Endometrial microvascular endothelial cells (primary cell): Measurements from ENCODE around the gene PTGER3. TPM values are rescaled to one million over a fixed set of nuclear protein-coding genes. Genes with fewer than 3 reads are reported as not detected.

Experiments
- in situ Hi-C: cut with HindIII; loops from 2 replicates; pipeline ENCODE4 v1.10.0; 2017; ENCODE audit warnings: low sequenced_read_pairs, low pct_unique_long_range_greater_than_20kb; ENCODE audit errors: inconsistent ontology term
- total RNA-seq: library from RNA; depleted of rRNA; stranded (reverse); fragments of >200 nt; gene quantifications from one replicate; pipeline ENCODE4 v1.2.3, GENCODE V29; 2015; ENCODE audit errors: inconsistent ontology term

Gene PTGER3
- total RNA-seq, 1 donor from 2014 or later = 0.28 TPM

DNA sequence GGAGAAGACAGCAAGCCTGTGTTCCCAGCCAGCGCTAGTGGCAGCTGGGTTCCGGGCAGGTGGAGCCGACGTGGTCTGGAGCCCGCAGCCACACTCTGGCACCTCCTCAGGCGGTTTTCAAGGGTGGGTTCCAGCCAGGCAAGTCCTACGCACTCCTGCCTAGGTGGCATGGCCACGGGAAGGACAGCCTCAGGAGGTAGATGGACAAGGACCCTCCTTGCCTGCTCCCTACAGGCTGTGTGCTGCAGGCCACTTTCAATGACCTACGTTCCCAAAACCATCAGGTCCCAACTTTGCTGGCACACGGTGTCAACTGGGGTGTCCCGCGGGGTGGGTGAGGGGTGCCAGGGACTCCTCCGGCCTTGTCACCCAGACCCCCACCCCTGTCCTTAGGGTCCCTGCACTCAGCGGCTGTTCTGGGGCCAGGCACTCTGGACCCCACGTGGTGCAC lies 6.7 kb upstream of the PTGER3 start:
- in situ Hi-C loops = no loop called here

DNA sequence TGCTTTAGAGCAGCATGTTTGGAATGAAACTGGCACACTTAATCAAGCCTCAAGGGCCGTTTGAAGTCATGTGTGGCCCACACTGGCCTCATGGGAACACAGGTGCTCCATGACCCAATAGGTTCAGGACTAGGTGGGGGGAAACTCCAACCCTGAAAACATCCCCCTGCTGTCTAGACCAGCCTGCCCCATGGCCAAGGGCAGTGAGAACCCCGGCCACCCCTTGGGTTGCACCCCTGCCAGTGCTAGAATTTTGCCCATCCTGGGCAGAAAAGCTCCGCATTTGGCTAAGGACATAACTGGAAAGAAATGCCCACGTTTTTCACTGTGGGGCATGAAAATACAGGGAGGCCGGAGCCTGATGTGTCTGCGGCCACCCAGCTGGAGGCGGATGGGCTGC lies 6.1 kb upstream of the PTGER3 start:
- in situ Hi-C loops = no loop called here

DNA sequence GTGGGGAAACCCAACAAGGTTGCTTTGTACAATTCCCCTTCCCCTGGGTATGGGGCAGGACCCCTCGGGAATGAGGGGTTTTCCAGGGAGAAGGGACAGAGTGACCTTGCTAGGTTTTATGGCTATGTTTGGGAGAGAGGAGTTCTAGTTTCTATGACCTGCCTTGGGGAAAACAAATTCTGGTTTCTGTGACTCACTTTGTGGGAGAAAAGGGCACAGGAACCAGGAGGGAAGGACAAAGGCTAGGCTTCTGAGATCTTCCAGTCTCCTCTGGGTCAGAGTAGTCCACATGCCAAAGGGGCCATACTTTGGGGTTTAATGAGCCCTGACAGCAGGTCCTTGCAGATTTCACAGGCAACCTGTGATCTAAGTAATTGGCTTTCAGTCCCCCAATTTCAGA lies 5.5 kb upstream of the PTGER3 start:
- in situ Hi-C loops = no loop called here

DNA sequence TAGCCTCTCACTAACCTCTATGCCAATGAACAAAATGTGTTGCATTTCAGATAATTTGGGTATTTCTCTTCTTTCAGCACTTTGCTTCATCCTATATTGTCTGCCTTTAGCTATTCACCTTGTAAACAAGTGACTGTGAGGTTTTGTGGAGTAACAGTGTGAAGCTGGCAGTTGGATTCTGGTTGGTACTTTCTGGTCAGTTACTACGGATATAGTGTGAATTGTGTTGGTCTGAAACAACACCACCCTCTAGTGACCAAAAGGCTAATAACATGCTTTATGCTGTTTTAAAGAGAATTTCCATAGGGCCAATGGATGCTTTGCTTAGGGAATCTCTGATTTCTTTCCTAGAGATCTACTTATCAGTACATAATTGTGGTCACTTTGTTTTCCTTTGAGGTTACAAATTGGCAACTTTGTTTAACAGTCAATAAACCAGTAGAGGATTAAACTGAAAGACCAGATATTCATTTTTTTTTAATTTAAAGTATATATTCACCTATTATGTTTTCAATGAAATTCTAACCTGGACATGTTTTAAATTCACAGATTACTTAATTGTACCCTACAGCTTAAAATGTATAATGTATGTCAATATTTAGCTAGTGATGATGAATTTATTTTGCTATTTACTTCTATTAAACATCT lies 2.5 kb upstream of the PTGER3 start:
- in situ Hi-C loops = no loop called here

DNA sequence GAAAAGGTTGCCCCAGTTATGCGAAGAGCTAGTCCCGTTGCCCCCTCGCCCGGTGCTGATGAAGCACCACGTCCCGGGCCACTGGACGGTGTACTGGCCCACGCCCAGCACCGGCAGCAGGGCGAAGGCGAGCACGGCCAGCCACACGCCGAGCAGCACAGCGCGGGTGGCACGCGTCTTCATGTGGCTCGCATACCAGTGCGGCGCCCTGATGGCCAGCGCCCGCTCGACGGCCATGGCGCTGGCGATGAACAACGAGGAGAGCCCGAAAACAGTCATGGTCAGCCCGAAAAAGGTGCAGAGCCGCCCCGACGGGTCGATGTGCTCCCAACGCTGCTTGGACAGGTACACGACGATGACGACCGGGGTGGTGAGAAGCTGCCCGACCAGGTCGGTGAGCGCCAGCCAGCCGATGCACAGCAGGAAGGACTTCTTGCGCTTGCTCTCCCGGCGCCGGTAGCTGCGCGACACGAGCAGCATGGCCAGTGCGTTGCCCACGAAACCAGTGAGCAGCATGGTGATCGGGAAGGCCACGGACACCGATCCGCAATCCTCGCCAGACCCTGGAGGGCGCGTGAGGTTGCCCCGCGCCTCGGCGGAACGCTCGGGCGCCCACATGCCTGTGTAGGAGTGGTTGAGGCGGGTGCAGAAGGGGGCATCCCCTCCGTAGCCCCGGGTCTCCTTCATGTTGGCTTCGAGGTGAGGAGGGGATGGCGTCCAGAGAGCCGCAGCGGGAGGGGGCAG lies 553 bp downstream of the PTGER3 start:
- in situ Hi-C loops = no loop called here

DNA sequence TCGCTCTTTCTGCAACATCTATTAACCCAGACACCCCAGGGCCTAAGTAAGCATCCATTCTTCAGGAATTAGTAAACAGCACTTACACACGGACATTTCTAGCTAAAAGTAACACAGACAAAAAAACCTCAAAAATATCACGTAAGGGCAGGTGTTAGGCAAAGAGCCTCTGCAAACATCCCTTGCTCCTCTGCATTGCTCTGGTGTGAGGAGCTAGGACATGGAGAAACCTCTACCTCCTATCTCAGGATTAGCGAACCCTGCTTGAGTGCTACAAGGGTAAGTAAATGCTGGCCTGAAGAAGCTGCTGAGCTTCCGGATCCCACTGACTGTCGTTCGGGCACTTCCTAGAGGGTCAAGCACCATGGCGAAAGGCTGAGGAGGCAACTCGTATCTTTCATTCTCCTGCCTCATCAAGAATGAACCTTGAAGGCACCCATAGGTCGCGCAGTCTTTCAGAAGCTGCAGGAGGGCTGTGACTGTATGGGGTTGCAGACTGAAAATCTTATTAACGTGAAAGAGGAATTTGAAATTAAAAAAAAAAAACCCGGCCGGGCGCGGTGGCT lies 2.1 kb downstream of the PTGER3 start:
- in situ Hi-C loops = no loop called here

DNA sequence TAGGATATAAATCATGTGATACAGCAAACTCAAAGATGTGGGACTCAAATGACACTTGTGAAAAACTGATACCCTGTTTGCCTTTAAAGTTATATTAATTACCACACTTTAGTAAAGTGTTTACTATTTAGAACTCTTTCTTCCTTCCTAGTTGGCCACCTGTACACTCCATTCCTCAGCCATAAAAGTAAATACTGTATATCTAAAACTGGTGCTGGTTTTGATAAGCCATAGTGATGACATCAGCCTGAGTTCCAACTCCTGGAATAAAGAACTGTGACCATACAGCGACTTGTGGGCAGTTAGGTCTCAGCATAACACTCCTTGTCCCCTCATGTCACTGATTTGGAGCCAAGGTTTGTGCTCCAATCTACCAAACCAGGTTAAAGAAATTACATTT lies 2.8 kb downstream of the PTGER3 start:
- in situ Hi-C loops = no loop called here

DNA sequence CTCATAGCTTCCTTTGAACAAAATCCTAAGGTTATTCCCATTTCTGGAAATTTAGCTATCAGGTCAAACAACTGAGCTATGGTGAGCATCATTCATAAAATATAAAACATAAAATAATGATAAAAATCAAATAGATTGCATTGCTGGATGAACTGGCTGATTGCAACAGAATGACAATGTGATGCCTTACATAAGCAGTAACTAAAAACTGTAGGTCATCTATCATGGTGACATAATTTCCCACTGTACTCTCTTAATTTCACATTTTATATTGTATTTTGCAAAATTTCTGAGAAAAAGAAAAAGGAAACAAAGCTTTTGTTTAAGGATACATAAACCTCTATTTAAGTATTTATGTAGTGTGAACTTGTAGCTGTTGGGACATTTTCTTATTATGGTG lies 4.6 kb downstream of the PTGER3 start:
- in situ Hi-C loops = no loop called here

DNA sequence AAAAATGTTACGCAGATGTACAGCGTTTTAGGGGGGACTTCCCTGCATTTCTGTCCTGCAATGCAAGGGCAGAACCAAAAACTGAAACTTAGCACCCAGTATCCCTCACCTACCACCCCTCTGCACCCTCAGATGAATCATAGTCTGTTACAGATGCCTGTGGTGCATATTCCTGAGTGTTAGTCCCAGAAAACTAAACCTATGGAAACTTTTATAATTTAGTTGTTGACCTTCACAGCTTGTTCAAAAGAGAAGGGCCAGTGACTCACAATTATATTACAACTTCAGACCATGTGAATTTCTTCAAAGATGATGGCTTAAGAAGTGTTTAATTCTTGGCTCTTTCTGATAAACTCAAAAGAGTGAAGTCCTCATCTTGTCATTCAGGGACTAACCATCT lies 5.8 kb downstream of the PTGER3 start:
- in situ Hi-C loops = no loop called here

DNA sequence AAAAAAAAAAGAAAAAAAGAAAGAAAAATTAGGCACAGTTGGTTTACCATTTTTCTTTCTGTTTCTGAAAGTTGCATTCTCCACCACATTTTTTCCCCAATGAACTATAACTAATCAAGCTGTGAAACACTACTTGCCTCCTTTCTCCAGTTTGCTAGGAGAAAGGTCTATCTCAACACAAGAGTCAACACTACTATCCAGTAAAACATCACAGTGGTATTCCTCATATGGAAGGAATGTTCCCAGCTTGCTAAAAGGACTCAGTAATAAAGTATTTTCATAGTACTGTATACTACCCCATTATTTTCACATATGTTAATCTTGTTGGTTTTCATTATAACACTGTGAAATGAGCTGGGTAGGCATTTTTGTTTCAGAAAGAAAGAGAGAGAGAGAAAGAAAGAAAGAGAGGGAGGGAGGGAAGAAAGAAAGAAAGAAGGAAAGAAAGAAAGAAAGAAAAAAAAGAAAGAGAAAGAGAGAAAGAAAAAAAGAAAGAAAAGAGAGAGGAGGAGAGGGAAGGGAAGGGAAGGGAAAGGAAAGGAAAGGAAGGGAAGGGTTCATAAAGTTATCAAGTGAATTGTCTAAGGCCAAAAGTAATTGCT lies 7.9 kb downstream of the PTGER3 start:
- in situ Hi-C loops = no loop called here

DNA sequence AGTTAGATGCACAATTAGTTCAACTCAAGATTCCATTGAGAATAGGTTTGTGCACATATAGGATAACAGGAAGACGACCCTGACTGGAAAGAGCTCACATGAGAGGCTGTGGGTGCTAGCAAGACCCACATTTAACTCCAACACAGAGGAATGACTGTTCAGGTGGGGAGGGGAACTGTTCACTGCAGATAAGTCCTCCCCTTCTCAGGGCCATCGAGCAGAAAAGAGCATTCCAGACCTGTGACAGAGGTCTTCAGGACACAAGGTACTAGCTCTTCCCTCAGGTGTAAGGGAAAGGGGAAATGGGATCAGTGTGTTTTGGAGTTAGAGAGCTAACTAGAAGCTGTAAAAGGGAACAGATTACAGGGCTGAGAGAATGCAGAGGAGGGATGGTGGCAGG lies 8.7 kb downstream of the PTGER3 start:
- in situ Hi-C loops = no loop called here

DNA sequence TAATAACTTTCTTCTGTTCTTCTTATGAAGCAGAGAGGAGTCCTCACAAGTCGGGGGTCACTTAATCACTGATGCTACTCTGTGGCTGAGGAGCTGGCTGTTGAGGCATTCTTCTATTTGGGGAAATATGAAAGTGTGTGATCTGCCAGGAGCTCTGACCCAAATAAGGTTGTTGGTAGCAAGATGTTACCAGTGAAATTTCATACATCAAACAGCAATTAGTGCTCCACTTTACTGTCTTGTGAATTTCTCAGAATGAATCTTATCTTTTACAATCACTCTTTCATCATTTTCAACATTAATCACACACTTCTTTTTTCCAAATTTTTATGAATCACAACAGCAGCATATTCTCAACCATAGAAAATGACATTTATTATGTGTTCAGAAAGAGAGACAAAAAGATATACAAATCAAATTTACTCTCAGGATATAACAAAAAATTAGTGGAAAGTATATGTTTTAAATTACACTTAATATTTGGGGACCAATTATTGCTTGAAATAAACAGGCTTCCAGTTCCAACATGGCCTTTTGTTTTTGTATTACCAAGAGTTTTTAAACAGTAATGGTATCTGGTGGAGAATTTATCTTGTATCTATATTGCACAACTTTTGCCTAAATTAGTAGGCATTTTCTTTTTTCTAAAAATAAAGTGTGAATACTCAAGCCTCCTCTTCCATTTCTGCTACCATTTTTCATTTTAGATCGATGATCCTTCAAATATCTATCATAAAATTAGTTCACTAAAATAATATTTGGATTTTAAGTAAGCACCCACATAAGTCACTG lies 9.6 kb downstream of the PTGER3 start:
- in situ Hi-C loops = no loop called here

DNA sequence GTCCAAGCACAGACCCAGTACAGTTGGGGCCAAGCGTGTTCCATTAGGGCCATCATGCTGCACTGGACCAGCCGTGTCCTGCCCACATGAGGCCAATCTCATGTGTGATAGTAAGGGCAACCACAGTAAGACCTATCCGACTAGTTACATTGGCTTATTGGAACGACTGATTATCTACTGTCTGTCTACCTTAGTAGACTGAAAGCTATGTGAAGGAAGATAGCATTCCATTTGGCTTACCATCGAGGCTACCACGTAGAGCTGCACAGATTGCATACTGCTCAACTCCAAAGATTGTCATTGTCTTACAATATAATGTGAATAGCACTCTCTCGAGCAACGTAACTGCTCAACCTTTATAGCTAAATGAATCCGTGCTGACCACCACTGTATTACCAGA lies 10.6 kb downstream of the PTGER3 start:
- in situ Hi-C loops = no loop called here

DNA sequence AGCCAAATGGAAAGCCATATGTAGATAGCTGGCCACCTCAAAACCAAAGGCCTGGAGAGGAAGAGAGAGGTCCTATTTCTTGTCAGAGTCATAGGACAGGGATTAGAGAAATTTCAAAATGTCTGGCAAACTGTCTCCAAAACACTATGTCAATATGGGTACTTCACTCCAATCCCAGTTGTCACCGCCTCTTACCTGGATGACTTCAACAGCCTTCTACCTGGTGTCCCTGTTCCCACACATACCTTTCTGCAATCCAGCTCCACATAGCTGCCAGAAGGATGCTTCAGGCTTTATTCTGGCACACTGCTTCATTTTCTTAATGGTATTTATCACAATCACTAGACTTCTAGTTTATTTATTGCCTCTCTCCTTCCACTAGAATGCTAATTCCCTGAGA lies 14.5 kb downstream of the PTGER3 start:
- in situ Hi-C loops = no loop called here

DNA sequence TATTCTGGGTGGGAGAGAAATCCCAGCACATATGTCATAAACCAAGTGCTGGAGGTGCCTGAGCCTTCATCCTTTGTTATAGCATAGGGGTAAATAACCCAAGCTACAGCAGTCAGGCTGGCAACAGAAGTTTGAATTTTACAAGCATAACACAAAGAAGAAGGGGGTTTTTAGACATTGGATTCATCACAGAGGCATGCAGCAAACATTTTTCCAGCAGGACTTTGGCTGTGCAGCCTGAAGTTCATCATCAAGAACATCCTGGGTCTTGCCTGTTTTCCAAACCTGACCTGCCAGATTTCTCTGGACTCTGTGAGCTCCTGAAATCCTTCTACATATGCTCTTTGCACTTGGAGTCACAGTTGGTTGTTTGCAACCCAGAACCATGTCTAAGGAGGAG lies 16.2 kb downstream of the PTGER3 start:
- in situ Hi-C loops = no loop called here

DNA sequence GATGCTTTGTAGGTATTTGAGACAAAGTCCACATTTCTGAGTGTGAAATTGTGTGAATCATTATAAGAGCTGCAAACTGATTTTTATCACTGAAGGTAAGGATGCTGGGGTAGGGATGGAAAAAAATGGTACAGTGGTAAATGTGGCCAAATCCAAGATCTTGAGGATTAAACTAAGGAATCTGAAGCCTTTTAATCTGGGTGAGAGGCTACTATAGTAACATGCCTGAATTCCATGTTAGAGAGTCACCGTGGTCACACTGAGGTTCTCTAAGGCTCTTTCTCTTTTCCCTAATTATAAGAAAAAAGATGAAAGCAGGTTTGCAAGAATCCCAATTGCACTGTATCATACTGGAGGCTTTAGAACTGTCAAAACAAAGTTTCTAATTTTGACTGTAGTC lies 17.6 kb downstream of the PTGER3 start:
- in situ Hi-C loops = no loop called here

DNA sequence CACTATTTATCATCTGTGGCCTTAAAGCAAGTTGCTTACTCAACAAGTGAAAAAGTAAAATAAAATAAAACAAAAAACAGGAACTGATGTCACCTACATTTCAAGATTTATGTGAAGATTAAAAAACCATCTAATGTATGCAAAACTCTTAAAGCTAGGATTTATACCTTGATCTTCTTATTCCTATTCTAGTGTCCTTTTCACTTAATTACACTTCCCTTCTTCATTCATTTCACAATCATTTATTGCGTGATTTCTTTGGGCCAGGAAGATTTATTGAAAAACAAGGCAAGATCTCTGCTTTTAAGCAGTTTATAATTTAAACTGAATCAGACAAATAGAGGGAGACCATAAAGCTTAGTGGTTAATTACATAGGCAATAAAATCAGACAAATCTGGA lies 18.6 kb downstream of the PTGER3 start:
- in situ Hi-C loops = no loop called here

DNA sequence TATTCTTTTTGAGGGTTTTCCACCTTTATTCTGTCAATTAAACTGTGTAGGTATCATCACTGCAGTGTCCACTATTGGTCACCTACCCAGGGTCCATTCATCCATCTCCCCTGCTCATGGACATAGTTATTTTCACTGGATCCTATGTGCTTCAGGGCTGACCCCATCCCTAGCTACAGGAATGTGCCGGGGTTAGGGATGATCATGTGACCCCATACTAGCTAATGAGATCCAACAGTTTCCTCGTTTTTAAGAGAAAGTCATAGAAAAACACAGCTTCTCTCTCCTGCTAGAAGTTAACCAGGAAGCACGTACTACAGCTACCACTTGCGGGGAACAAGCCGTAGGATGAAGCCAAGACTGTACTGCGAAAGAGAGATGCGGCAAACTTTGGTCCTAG lies 19.6 kb downstream of the PTGER3 start:
- in situ Hi-C loops = no loop called here

DNA sequence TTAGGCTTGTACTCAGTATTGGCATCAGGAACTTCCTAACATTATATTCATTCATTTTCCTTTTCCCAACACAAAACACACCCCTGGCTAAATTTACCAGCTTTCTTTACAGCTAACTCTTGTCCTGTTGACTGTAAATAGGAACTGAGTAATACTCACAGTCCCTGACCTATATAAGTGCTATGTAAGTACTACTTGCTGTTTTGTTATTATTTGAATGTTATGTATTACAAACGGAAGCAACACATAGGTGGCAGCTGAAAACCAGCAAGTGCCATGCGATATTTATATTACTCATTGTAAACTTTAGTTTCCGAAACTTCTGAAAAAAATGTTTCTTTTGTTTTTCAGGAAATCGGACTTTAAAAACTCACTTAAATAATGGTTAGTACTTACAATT lies 21.5 kb downstream of the PTGER3 start:
- in situ Hi-C loops = no loop called here
